ENCODE measurements around the gene CACNA2D2. TPM values are rescaled to one million over a fixed set of nuclear protein-coding genes. Genes with fewer than 3 reads are reported as not detected.

Gene CACNA2D2
- total and polyA plus RNA-seq, 2 of the 13 experiments (the other 11 are each of a cell fraction or from before 2014, with no cell fraction given), result not detected

DNA sequence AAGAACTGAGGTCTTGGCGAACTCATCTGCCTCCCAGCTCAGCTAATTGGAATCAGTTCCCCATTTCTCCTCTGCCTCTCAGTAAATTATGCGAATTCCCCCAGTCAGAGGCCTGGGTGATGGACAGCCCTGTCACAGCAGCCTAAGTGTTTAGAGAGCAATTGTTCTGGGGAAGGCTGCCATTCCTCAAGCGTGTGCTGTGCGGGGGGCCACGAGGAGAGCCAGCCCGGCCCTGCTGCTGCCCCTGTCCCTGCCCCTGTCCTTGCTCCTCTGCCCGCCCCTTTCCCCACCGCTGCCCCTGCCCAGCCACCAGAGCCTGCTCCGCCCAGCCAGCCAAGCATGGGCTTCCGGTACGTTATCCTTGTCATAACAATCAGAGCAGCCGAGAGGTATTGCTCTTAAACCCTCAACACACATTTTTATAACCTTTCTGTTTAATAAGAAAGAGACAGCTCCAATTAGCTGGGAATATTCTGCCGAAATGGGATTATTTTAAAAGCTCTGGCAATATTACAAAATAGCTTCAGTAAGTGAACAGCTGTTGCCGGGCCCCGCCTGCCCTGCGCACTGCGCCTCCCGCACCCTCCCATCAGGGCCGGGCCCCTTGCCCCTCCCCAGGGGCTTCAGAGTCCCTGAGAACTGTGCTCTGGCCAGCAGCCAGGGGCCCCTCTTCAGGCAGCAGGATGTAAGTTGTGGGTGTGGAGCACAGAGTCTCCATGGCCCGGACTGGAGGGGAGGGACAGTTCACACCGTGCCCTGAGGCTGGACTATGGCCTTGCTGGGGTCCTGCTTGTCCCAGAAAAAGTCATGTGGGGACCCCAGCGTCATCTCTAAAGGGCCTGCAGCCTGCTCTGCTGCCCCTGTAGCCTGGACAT lies 12.4 kb upstream of the CACNA2D2 start:
- ChIA-PET POLR2A (no interaction called here), CTCF (ENCODE audit: low intra/inter-chr PET ratio, low total read pairs) (no interaction called here)
- Histone ChIP-seq H3K9ac (ENCODE audit: insufficient read depth, low read depth, low read length) (no peak overlapping the region), H3K4me3 (replicated peaks in 1 of 3; ENCODE audit: insufficient read depth in 1 of 3, low read depth in 2 of 3, low read length in 3 of 3) (peak overlapping the region; percentile 20 to 51 (median 37); a peak in 5 of 6 replicates), H3K4me2 (ENCODE audit: low read depth, low read length) (peak overlapping the region; percentile 67), H4K20me1 (ENCODE audit: insufficient read depth, low read length) (no peaks in the 10 kb centered on the region), H3K9me3 (ENCODE audit: low read length) (no peaks in the 10 kb centered on the region), H3K27ac (ENCODE audit: extremely low read length, insufficient read depth, low read length) (no peak overlapping the region), H3K79me2 (ENCODE audit: insufficient read depth, low read length) (no peaks in the 10 kb centered on the region), H3K4me1 (ENCODE audit: insufficient read depth, low read length) (peaks cover 40% of the 10 kb centered on the region), H3K36me3 (replicated peaks in 1 of 2; ENCODE audit: control insufficient read depth in 1 of 2, insufficient read depth in 2 of 2, low read length in 2 of 2) (no peaks in the 10 kb centered on the region), H3K27me3 (ENCODE audit: control insufficient read depth in 1 of 2, insufficient read depth in 2 of 2, low read length in 2 of 2) (peaks cover 2 to 48% of the 10 kb centered on the region in 2 experiments; a peak in 3 of 5 replicates), H2AFZ (ENCODE audit: low read length) (no peak overlapping the region)
- peak; percentile 68 for DNase-seq (ENCODE audit: low spot score)
- in situ Hi-C loops (cut with HindIII; ENCODE audit: extremely low pct_ligation_motif_present, low pct_unique_long_range_greater_than_20kb) (no loop called here), intact Hi-C loops (cut with micrococcal nuclease; ENCODE audit: unreplicated experiment) (loop anchor here (5.0 kb wide), 1 partner anchor 144 kb away; no protein-coding TSS in a partner anchor)
- no TSS peak for BruUV-seq (replicated peaks)
- WGBS (ENCODE audit: low lambda C conversion rate), result 6% methylated on average over 12 of the region's 22 CpGs
- ATAC-seq, result peak; percentile 80
- FAIRE-seq, result peak; percentile 43
- TF ChIP-seq RFXAP (CRISPR knock-in tag; IDR thresholded peaks at IDR 0.05; ENCODE audit: borderline replicate concordance), result no peak
- TF ChIP-seq AGO1 (IDR thresholded peaks at IDR 0.05; ENCODE audit: low read depth, low read length, poor library complexity, severe bottlenecking), result no peak
- no peak for TF ChIP-seq NR3C1 (CRISPR knock-in tag; IDR thresholded peaks at IDR 0.05)
- 0 out of 2 replicates have a peak, but pooled peaks have one; percentile 26 for TF ChIP-seq HOXA3 (CRISPR knock-in tag; IDR thresholded peaks at IDR 0.05)
- TF ChIP-seq ZBTB3 (CRISPR knock-in tag; IDR thresholded peaks at IDR 0.05; ENCODE audit: borderline replicate concordance, low read depth), result no peak
- 0 out of 2 replicates have a peak, but pooled peaks have one; percentile 28 for TF ChIP-seq ETV5 (CRISPR knock-in tag; IDR thresholded peaks at IDR 0.05; ENCODE audit: borderline replicate concordance)
- TF ChIP-seq GZF1 (CRISPR knock-in tag; IDR thresholded peaks at IDR 0.05), result no peak
- TF ChIP-seq, protein P1, sequence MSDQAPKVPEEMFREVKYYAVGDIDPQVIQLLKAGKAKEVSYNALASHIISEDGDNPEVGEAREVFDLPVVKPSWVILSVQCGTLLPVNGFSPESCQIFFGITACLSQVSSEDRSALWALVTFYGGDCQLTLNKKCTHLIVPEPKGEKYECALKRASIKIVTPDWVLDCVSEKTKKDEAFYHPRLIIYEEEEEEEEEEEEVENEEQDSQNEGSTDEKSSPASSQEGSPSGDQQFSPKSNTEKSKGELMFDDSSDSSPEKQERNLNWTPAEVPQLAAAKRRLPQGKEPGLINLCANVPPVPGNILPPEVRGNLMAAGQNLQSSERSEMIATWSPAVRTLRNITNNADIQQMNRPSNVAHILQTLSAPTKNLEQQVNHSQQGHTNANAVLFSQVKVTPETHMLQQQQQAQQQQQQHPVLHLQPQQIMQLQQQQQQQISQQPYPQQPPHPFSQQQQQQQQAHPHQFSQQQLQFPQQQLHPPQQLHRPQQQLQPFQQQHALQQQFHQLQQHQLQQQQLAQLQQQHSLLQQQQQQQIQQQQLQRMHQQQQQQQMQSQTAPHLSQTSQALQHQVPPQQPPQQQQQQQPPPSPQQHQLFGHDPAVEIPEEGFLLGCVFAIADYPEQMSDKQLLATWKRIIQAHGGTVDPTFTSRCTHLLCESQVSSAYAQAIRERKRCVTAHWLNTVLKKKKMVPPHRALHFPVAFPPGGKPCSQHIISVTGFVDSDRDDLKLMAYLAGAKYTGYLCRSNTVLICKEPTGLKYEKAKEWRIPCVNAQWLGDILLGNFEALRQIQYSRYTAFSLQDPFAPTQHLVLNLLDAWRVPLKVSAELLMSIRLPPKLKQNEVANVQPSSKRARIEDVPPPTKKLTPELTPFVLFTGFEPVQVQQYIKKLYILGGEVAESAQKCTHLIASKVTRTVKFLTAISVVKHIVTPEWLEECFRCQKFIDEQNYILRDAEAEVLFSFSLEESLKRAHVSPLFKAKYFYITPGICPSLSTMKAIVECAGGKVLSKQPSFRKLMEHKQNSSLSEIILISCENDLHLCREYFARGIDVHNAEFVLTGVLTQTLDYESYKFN (CRISPR knock-in tag; conservative IDR thresholded peaks at IDR 0.05), result peak; percentile 77
- TF ChIP-seq ZNF572 (CRISPR knock-in tag; IDR thresholded peaks at IDR 0.05), result no peak
- TF ChIP-seq KLF12 (CRISPR knock-in tag; IDR thresholded peaks at IDR 0.05; ENCODE audit: borderline replicate concordance), result 0 out of 2 replicates have a peak, but pooled peaks have one; percentile 50
- TF ChIP-seq RBM39 (IDR thresholded peaks at IDR 0.05; ENCODE audit: low read depth, low read length, poor library complexity, severe bottlenecking), result no peak
- peak; percentile 44; the same call in 1 of the 2 replicates for TF ChIP-seq MYC (CRISPR knock-in tag; IDR thresholded peaks at IDR 0.05; ENCODE audit: borderline replicate concordance)
- no peak for TF ChIP-seq KAT7 (CRISPR knock-in tag; IDR thresholded peaks at IDR 0.05; ENCODE audit: borderline replicate concordance)
- TF ChIP-seq SOX13 (IDR thresholded peaks at IDR 0.05), result no peak
- peak in 1 of 2 experiments; percentile 10; a peak in 1 of 4 replicates for TF ChIP-seq SOX13 (CRISPR knock-in tag; conservative IDR thresholded peaks at IDR 0.05 in 1 of 2, IDR thresholded peaks at IDR 0.05 in 1 of 2)
- TF ChIP-seq SALL1 (CRISPR knock-in tag; IDR thresholded peaks at IDR 0.05), result peak; percentile 30; the same call in 1 of the 2 replicates
- no peak for TF ChIP-seq ZNF468 (CRISPR knock-in tag; IDR thresholded peaks at IDR 0.05)
- no peak for TF ChIP-seq ZNF282 (IDR thresholded peaks at IDR 0.05; ENCODE audit: partially characterized antibody)
- 0 out of 2 replicates have a peak, but pooled peaks have one; percentile 38 for TF ChIP-seq TOPORS (CRISPR knock-in tag; IDR thresholded peaks at IDR 0.05)
- no peak for TF ChIP-seq ATAD3A (CRISPR knock-in tag; IDR thresholded peaks at IDR 0.05)
- TF ChIP-seq MTA1 (CRISPR knock-in tag; IDR thresholded peaks at IDR 0.05; ENCODE audit: borderline replicate concordance), result peak; percentile 32; the same call in 1 of the 2 replicates
- TF ChIP-seq TP53 (CRISPR knock-in tag; conservative IDR thresholded peaks at IDR 0.05), result no peak

Measured in HepG2 (cell line).